ENCODE measurements around the gene JADE2. TPM values are rescaled to one million over a fixed set of nuclear protein-coding genes. Genes with fewer than 3 reads are reported as not detected.

The JADE2 gene
- total RNA-seq, 1 experiment from 2014 or later: 39.9 TPM

GRCh38 chr5:134477462-134478245 lies 47.8 kb upstream of the JADE2 start:
- peaks cover 7 to 21% of the 10 kb centered on the region in 2 experiments for H3K4me1 ChIP-seq (ENCODE audit: control insufficient read depth in 1 of 2, insufficient read depth in 2 of 2, low read length in 2 of 2)
- H3K9ac ChIP-seq (ENCODE audit: low read length): no peak overlapping the region
- no peaks in the 10 kb centered on the region for H3K36me3 ChIP-seq (ENCODE audit: control insufficient read depth in 1 of 2, insufficient read depth in 2 of 2, low read length in 2 of 2)
- RAD21 ChIA-PET (ENCODE audit: low non-redundant PET in 1 of 2, low total read pairs in 2 of 2, uncharacterized antibody in 2 of 2, unreplicated experiment in 2 of 2): interaction anchor here in 1 of 2 experiments (1.2 kb wide), 1 partner anchor 26 kb away, joined by 3 read pairs; no protein-coding TSS in a partner anchor
- H3K4me3 ChIP-seq (replicated peaks in 1 of 2; ENCODE audit: low read depth in 1 of 2, low read length in 2 of 2): no peak overlapping the region
- POLR2A ChIA-PET: interaction anchor here (0.7 to 1.5 kb wide), 2 partner anchors 10 to 34 kb away, joined by 3 to 5 read pairs; no protein-coding TSS in a partner anchor
- no peaks in the 10 kb centered on the region for H3K27me3 ChIP-seq (ENCODE audit: insufficient read depth, low read length)
- BruUV-seq (replicated peaks): no TSS peak
- intact Hi-C loops (cut with micrococcal nuclease): no loop called here
- CTCF ChIA-PET: no interaction called here
- peak overlapping the region; percentile 7 for H3K4me2 ChIP-seq (ENCODE audit: low read length)
- no peaks in the 10 kb centered on the region for H4K20me1 ChIP-seq (ENCODE audit: insufficient read depth)
- peak; percentile 52 for ATAC-seq
- TF ChIP-seq ELF1 (IDR thresholded peaks at IDR 0.05; ENCODE audit: borderline replicate concordance, low read depth) (no peak), EGR1 (IDR thresholded peaks at IDR 0.05; ENCODE audit: low read depth) (no peak), SRF (IDR thresholded peaks at IDR 0.05; ENCODE audit: low read depth) (no peak), CEBPB (IDR thresholded peaks at IDR 0.05; ENCODE audit: low read depth) (no peak), FOSL1 (IDR thresholded peaks at IDR 0.05; ENCODE audit: low read depth) (no peak), TCF7L2 (IDR thresholded peaks at IDR 0.05; ENCODE audit: borderline replicate concordance, extremely low read depth, insufficient read depth, insufficient read length) (no peak), YY1 (IDR thresholded peaks at IDR 0.05; ENCODE audit: extremely low read depth, insufficient replicate concordance, low read depth, low read length) (no peak), CBX3 (IDR thresholded peaks at IDR 0.05; ENCODE audit: low read depth) (no peak), EZH2 (IDR thresholded peaks at IDR 0.05) (no peak), POLR2AphosphoS5 (IDR thresholded peaks at IDR 0.05; ENCODE audit: low read depth, low read length) (no peak), ZFX (IDR thresholded peaks at IDR 0.05) (no peak), EZH2phosphoT487 (IDR thresholded peaks at IDR 0.05; ENCODE audit: borderline replicate concordance) (no peak), RAD21 (IDR thresholded peaks at IDR 0.05; ENCODE audit: low read depth) (no peak), MAX (IDR thresholded peaks at IDR 0.05) (no peak)
- TF ChIP-seq, protein P1, sequence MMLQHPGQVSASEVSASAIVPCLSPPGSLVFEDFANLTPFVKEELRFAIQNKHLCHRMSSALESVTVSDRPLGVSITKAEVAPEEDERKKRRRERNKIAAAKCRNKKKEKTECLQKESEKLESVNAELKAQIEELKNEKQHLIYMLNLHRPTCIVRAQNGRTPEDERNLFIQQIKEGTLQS (IDR thresholded peaks at IDR 0.05): no peak
- TF ChIP-seq, protein P2, sequence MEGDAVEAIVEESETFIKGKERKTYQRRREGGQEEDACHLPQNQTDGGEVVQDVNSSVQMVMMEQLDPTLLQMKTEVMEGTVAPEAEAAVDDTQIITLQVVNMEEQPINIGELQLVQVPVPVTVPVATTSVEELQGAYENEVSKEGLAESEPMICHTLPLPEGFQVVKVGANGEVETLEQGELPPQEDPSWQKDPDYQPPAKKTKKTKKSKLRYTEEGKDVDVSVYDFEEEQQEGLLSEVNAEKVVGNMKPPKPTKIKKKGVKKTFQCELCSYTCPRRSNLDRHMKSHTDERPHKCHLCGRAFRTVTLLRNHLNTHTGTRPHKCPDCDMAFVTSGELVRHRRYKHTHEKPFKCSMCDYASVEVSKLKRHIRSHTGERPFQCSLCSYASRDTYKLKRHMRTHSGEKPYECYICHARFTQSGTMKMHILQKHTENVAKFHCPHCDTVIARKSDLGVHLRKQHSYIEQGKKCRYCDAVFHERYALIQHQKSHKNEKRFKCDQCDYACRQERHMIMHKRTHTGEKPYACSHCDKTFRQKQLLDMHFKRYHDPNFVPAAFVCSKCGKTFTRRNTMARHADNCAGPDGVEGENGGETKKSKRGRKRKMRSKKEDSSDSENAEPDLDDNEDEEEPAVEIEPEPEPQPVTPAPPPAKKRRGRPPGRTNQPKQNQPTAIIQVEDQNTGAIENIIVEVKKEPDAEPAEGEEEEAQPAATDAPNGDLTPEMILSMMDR (IDR thresholded peaks at IDR 0.05 in 2 of 3, conservative IDR thresholded peaks at IDR 0.05 in 1 of 3; ENCODE audit: borderline replicate concordance in 1 of 3, insufficient read depth in 1 of 3, low read depth in 2 of 3, low read length in 2 of 3): no peak
- H3K79me2 ChIP-seq (ENCODE audit: insufficient read depth, low read length): no peaks in the 10 kb centered on the region
- no peak overlapping the region for H2AFZ ChIP-seq (ENCODE audit: low read depth, low read length, poor library complexity, severe bottlenecking)
- DNase-seq (ENCODE audit: low read depth, low spot score): no peak
- no peaks in the 10 kb centered on the region for H3K9me2 ChIP-seq (ENCODE audit: insufficient read depth)
- no peak overlapping the region for H3K27ac ChIP-seq (ENCODE audit: low read depth, low read length)
- H3K9me3 ChIP-seq (ENCODE audit: control insufficient read depth in 1 of 2, insufficient read depth in 1 of 2, low read depth in 1 of 2, low read length in 2 of 2): no peaks in the 10 kb centered on the region
